SU-DHL-6 (cell line): ENCODE results near the gene ART3.

Source experiments
- H2AFZ ChIP-seq: fragments of 200-600 bp; sonication (generic); 2 replicates; pipeline ENCODE4 v1.6.1; 2014; ENCODE audit warnings: low read depth, mild to moderate bottlenecking, moderate library complexity, mixed read lengths, antibody characterized with exemption, low read length; ENCODE audit not compliant: severe bottlenecking
- H3F3A ChIP-seq: fragments of 200-600 bp; shearing (Covaris generic); 2 replicates; pipeline ENCODE4 v1.6.0; 2016; ENCODE audit warnings: antibody characterized with exemption, mild to moderate bottlenecking; ENCODE audit not compliant: insufficient read depth
- H3K27ac ChIP-seq: fragments of 200-600 bp; sonication (generic); 2 replicates; pipeline ENCODE4 v1.5.1; 2016; ENCODE audit warnings: low read depth, mild to moderate bottlenecking, low read length, moderate library complexity, mixed read lengths
- H3K27me3 ChIP-seq: fragments of 200-600 bp; sonication (generic), shearing (Covaris generic); 2 replicates; pipeline ENCODE4 v1.6.0; 2014; ENCODE audit warnings: mild to moderate bottlenecking, low read length
- H3K36me3 ChIP-seq: fragments of 200-600 bp; sonication (generic); 2 replicates; pipeline ENCODE4 v1.6.1; 2014; ENCODE audit warnings: mild to moderate bottlenecking, low read length, mixed read lengths
- H3K4me2 ChIP-seq: fragments of 300-600, 200-600 bp; shearing (Covaris generic), sonication (generic); 2 replicates; pipeline ENCODE4 v1.6.0; 2014; ENCODE audit warnings: low read length, low read depth, mild to moderate bottlenecking; ENCODE audit not compliant: poor library complexity, severe bottlenecking
- H3K4me3 ChIP-seq: fragments of 200-600 bp; sonication (generic); 2 replicates; pipeline ENCODE4 v1.5.1; 2014; ENCODE audit warnings: antibody characterized with exemption, low read length, mild to moderate bottlenecking, mixed read lengths; ENCODE audit not compliant: insufficient read depth, poor library complexity, severe bottlenecking
- H3K79me2 ChIP-seq: fragments of 200-600 bp; sonication (generic); 2 replicates; pipeline ENCODE4 v1.6.1; 2014; ENCODE audit warnings: mild to moderate bottlenecking, low read length, moderate library complexity; ENCODE audit not compliant: insufficient read depth
- H3K9ac ChIP-seq: fragments of 200-600 bp; sonication (generic); 2 replicates; pipeline ENCODE4 v1.7.0; 2014; ENCODE audit warnings: mild to moderate bottlenecking, low read length
- H3K9me2 ChIP-seq: fragments of 200-600 bp; sonication (generic); replicated peaks from 2 replicates; pipeline ENCODE4 v1.6.1; 2014; ENCODE audit warnings: low read length; ENCODE audit not compliant: insufficient read depth
- H3K9me3 ChIP-seq: fragments of 200-600 bp; sonication (generic); 2 replicates; pipeline ENCODE4 v1.6.1; 2014; ENCODE audit warnings: low read length, mixed read lengths; ENCODE audit not compliant: insufficient read depth
- H4K20me1 ChIP-seq: fragments of 200-600 bp; sonication (generic); 2 replicates; pipeline ENCODE4 v1.6.1; 2014; ENCODE audit warnings: low read depth, mild to moderate bottlenecking, antibody characterized with exemption, low read length, moderate library complexity, mixed read lengths
- EZH2phosphoT487 ChIP-seq: fragments of 200-600 bp; sonication (generic), shearing (Covaris generic); conservative IDR thresholded peaks from 2 replicates; pipeline ENCODE4 v1.6.1; 2018; ENCODE audit warnings: mild to moderate bottlenecking, antibody characterized with exemption, low read length, moderate library complexity, mixed read lengths
- TF ChIP-seq, protein P1 (sequence below): fragments of 200-600 bp; sonication (generic); IDR thresholded peaks from one replicate; pipeline ENCODE4 v1.5.1; 2017; ENCODE audit warnings: antibody characterized with exemption, mild to moderate bottlenecking, low read length, moderate library complexity; ENCODE audit not compliant: insufficient read depth, poor library complexity, severe bottlenecking

The ART3 gene

DNA sequence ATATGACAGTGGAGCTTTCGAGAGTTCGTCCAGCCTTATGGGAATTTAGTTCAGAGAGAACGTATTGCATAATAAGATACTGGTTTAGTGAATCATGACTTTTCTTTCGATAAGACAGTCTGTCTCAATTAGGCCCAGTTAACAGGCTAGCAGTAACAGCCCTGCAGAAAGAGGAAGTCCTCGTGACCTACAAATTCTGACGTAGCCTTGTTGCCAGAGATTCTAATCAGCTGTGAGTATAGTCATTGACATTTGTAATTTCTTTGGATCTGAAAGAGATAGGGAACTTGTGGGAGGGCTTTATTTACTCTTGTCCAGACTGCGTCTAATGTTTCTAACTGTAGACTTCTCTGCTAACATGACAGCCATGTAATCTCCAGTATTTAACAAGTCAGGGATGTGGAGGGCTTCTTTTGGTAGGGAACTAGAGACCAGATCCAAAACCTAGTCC, 15.8 kb downstream of the ART3 start:
- Histone ChIP-seq H3K4me2 (no peak overlapping the region), H3K4me3 (no peak overlapping the region), H3K36me3 (no peaks in the 10 kb centered on the region), H3F3A (no peaks in the 10 kb centered on the region), H4K20me1 (no peaks in the 10 kb centered on the region), H3K27me3 (no peaks in the 10 kb centered on the region), H3K79me2 (no peaks in the 10 kb centered on the region), H3K9me2 (no peaks in the 10 kb centered on the region), H3K9me3 (no peaks in the 10 kb centered on the region), H3K27ac (no peak overlapping the region), H2AFZ (no peak overlapping the region), H3K9ac (no peak overlapping the region)
- no peak for TF ChIP-seq EZH2phosphoT487
- TF ChIP-seq, protein P1, sequence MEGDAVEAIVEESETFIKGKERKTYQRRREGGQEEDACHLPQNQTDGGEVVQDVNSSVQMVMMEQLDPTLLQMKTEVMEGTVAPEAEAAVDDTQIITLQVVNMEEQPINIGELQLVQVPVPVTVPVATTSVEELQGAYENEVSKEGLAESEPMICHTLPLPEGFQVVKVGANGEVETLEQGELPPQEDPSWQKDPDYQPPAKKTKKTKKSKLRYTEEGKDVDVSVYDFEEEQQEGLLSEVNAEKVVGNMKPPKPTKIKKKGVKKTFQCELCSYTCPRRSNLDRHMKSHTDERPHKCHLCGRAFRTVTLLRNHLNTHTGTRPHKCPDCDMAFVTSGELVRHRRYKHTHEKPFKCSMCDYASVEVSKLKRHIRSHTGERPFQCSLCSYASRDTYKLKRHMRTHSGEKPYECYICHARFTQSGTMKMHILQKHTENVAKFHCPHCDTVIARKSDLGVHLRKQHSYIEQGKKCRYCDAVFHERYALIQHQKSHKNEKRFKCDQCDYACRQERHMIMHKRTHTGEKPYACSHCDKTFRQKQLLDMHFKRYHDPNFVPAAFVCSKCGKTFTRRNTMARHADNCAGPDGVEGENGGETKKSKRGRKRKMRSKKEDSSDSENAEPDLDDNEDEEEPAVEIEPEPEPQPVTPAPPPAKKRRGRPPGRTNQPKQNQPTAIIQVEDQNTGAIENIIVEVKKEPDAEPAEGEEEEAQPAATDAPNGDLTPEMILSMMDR, result no peak

DNA sequence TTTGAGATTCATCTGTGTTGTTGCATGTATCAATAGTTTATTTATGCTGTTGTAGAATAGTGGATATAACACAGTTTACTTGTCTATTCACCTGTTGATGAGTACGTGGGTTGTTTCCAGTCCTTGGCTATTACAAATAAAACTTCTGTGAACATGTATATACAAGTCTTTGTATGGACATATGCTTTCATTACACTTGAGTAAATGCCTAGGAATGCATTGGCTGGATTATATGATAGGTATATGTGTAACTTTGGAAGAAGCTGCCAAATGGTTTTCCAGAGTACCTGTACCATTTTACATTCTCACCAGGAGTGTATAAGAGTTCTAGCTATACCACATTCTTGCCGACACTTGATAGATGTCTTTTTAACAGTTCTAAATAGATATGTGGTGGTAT, 16.5 kb downstream of the ART3 start:
- H3K4me2 ChIP-seq, result no peak overlapping the region
- H2AFZ ChIP-seq, result no peak overlapping the region
- H3K36me3 ChIP-seq, result no peaks in the 10 kb centered on the region
- no peaks in the 10 kb centered on the region for H3F3A ChIP-seq
- H3K79me2 ChIP-seq, result no peaks in the 10 kb centered on the region
- no peak overlapping the region for H3K27ac ChIP-seq
- no peaks in the 10 kb centered on the region for H3K27me3 ChIP-seq
- no peak overlapping the region for H3K9ac ChIP-seq
- no peak for TF ChIP-seq EZH2phosphoT487
- TF ChIP-seq, protein P1, result no peak
- H3K9me2 ChIP-seq, result no peaks in the 10 kb centered on the region
- no peak overlapping the region for H3K4me3 ChIP-seq
- no peaks in the 10 kb centered on the region for H3K9me3 ChIP-seq
- no peaks in the 10 kb centered on the region for H4K20me1 ChIP-seq

DNA sequence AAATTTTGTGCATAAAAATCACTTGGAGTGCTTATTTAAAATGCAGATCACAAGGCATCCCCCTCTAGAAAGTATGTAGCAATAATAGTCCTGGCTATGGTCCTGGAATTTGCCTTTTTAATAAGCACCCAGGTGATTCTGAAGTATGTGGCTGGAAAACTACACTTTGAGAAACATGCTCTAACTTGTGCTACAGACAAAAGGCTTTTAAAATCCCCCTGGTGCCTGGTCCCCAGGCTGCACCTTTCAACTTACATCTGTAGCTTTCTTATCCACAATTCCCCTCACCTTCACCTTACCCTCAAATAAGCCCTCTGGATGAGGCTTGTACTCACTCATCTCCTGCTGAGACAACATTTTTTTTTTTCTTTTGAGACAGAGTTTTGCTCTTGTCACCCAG, 21.1 kb downstream of the ART3 start:
- H3K9me2 ChIP-seq, result no peaks in the 10 kb centered on the region
- no peak overlapping the region for H3K4me3 ChIP-seq
- no peaks in the 10 kb centered on the region for H3F3A ChIP-seq
- no peaks in the 10 kb centered on the region for H3K27me3 ChIP-seq
- H3K4me2 ChIP-seq, result no peak overlapping the region
- H3K79me2 ChIP-seq, result no peaks in the 10 kb centered on the region
- H4K20me1 ChIP-seq, result no peaks in the 10 kb centered on the region
- no peaks in the 10 kb centered on the region for H3K36me3 ChIP-seq
- TF ChIP-seq, protein P1, result no peak
- no peak for TF ChIP-seq EZH2phosphoT487
- H3K27ac ChIP-seq, result no peak overlapping the region
- no peak overlapping the region for H3K9ac ChIP-seq
- no peak overlapping the region for H2AFZ ChIP-seq
- H3K9me3 ChIP-seq, result no peaks in the 10 kb centered on the region
